ENCODE measurements around the gene OR10H3. TPM values are rescaled to one million over a fixed set of nuclear protein-coding genes. Genes with fewer than 3 reads are reported as not detected.

OR10H3 gene
- total and polyA plus RNA-seq, 2 experiments from 2014 or later = not detected

DNA sequence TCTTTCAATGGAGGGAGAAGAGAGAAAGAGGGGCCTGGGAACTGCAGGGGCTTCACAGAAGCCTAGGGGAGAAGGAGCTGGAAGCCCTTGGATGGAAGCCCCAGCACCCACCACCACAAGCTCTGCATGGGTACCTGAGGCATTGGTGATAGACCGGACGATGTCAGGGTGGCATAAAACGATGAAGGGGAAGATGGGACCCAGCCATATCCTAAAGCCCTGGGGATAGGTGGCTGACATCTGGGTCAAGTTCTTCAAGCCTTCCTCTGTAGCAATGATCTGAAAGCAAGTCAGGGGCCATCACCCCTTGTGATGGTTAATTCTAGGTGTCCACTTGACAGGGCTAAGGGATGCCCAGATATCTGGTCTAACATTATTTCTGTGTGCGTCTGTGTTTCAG is 38.5 kb downstream of the OR10H3 start:
- Histone ChIP-seq H3K4me3 (no peak overlapping the region), H3K27ac (ENCODE audit: low read depth) (no peak overlapping the region), H3K4me2 (no peak overlapping the region), H3K9me2 (ENCODE audit: insufficient read depth) (no peaks in the 10 kb centered on the region), H3F3A (replicated peaks; ENCODE audit: low read depth) (no peaks in the 10 kb centered on the region), H2AFZ (no peak overlapping the region), H3K79me2 (replicated peaks; ENCODE audit: insufficient read depth) (no peaks in the 10 kb centered on the region), H3K4me1 (ENCODE audit: insufficient read depth) (no peaks in the 10 kb centered on the region), H3K36me3 (ENCODE audit: insufficient read depth) (no peaks in the 10 kb centered on the region), H4K20me1 (replicated peaks; ENCODE audit: insufficient read depth) (no peaks in the 10 kb centered on the region), H3K27me3 (ENCODE audit: insufficient read depth) (no peaks in the 10 kb centered on the region)
- no peak for DNase-seq (ENCODE audit: low spot score)
- H3K4me1 Mint-ChIP-seq = no peaks in the 10 kb centered on the region
- H3K27me3 Mint-ChIP-seq (ENCODE audit: insufficient read depth, low read depth, poor library complexity) = peaks cover 11% of the 10 kb centered on the region
- peaks cover 92% of the 10 kb centered on the region for H3K9me3 Mint-ChIP-seq
- no peak for TF ChIP-seq CREB1 (CRISPR knock-in tag; IDR thresholded peaks at IDR 0.05; ENCODE audit: low read depth)
- no peak overlapping the region for H3K27ac Mint-ChIP-seq
- no peak for ATAC-seq
- H3K36me3 Mint-ChIP-seq (ENCODE audit: low read depth) = peaks cover 50% of the 10 kb centered on the region
- H3K4me3 Mint-ChIP-seq = no peak overlapping the region

DNA sequence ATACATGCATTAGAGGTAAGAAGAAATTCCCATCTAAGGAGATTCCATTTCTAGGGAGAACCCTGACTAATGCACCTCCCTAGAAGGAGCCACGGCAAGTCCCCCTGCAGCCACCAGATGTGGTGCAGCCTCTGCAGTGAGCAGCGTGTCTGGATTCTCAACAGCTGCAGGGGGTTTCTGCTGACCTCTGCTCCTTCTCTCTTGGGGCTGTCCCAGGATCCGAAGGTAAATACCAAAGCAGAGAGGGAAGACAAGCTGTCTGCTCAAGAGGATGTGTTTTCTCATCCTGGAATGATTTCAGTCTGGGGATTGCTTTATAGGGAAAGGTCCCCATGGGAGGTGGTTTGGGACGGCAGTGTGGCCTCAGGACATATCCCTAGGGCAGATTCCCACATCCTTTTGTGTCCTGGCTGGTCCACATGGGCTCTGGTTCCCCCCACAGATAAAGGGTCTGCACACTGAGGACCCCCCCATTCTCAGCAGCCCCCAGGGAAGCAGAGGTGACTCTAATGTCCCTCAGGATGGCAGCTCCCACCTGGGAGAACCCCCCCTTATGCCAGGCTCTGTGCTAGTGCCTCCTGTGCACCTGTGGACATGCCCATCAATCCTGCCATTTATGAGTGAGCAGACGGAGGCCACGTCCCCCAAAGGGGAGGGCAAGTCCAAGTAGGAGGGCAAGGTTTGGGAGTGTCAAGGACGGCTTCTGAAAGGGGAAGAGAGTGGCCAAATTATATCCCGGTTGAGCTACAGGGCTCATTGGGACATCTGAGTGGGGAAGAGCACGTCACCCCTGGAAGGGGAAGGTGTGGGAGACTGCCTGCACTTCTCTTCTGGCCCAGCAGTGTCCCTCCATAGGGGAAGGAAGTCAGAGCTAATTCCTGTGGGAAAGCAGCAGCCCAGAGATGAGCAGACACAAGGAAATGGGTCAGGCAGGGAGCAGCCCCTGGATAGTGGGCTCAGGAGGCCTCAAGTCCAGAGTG is 39.5 kb downstream of the OR10H3 start:
- Mint-ChIP-seq H3K4me3 (no peak overlapping the region), H3K9me3 (peaks cover 92% of the 10 kb centered on the region), H3K27ac (no peak overlapping the region), H3K36me3 (ENCODE audit: low read depth) (peaks cover 50% of the 10 kb centered on the region), H3K27me3 (ENCODE audit: insufficient read depth, low read depth, poor library complexity) (peaks cover 11% of the 10 kb centered on the region), H3K4me1 (no peaks in the 10 kb centered on the region)
- no peak overlapping the region for H3K4me2 ChIP-seq
- no peaks in the 10 kb centered on the region for H3K36me3 ChIP-seq (ENCODE audit: insufficient read depth)
- no peak for TF ChIP-seq STAT1 (IDR thresholded peaks at IDR 0.05; ENCODE audit: unreplicated experiment)
- no peak for TF ChIP-seq POLR2AphosphoS5 (IDR thresholded peaks at IDR 0.05; ENCODE audit: low read depth)
- no peak for TF ChIP-seq JUNB (IDR thresholded peaks at IDR 0.05; ENCODE audit: unreplicated experiment)
- TF ChIP-seq CREB1 (CRISPR knock-in tag; IDR thresholded peaks at IDR 0.05; ENCODE audit: low read depth) = no peak
- TF ChIP-seq, protein P1, sequence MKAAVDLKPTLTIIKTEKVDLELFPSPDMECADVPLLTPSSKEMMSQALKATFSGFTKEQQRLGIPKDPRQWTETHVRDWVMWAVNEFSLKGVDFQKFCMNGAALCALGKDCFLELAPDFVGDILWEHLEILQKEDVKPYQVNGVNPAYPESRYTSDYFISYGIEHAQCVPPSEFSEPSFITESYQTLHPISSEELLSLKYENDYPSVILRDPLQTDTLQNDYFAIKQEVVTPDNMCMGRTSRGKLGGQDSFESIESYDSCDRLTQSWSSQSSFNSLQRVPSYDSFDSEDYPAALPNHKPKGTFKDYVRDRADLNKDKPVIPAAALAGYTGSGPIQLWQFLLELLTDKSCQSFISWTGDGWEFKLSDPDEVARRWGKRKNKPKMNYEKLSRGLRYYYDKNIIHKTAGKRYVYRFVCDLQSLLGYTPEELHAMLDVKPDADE (IDR thresholded peaks at IDR 0.05) = no peak
- no peak for TF ChIP-seq NANOG (IDR thresholded peaks at IDR 0.05; ENCODE audit: borderline replicate concordance)
- TF ChIP-seq EZH2 (IDR thresholded peaks at IDR 0.05; ENCODE audit: low read depth, unreplicated experiment) = no peak
- TF ChIP-seq EZH2phosphoT487 (IDR thresholded peaks at IDR 0.05; ENCODE audit: unreplicated experiment) = no peak
- TF ChIP-seq, protein P2, sequence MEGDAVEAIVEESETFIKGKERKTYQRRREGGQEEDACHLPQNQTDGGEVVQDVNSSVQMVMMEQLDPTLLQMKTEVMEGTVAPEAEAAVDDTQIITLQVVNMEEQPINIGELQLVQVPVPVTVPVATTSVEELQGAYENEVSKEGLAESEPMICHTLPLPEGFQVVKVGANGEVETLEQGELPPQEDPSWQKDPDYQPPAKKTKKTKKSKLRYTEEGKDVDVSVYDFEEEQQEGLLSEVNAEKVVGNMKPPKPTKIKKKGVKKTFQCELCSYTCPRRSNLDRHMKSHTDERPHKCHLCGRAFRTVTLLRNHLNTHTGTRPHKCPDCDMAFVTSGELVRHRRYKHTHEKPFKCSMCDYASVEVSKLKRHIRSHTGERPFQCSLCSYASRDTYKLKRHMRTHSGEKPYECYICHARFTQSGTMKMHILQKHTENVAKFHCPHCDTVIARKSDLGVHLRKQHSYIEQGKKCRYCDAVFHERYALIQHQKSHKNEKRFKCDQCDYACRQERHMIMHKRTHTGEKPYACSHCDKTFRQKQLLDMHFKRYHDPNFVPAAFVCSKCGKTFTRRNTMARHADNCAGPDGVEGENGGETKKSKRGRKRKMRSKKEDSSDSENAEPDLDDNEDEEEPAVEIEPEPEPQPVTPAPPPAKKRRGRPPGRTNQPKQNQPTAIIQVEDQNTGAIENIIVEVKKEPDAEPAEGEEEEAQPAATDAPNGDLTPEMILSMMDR (conservative IDR thresholded peaks at IDR 0.05; ENCODE audit: low read depth in 2 of 2) = no peak
- H4K20me1 ChIP-seq (replicated peaks; ENCODE audit: insufficient read depth) = no peaks in the 10 kb centered on the region
- no peaks in the 10 kb centered on the region for H3K27me3 ChIP-seq (ENCODE audit: insufficient read depth)
- no peaks in the 10 kb centered on the region for H3K79me2 ChIP-seq (replicated peaks; ENCODE audit: insufficient read depth)
- H3K4me3 ChIP-seq = no peak overlapping the region
- ATAC-seq (no peak), DNase-seq (ENCODE audit: low spot score) (no peak)
- H3K9me2 ChIP-seq (ENCODE audit: insufficient read depth) = no peaks in the 10 kb centered on the region
- H3K4me1 ChIP-seq (ENCODE audit: insufficient read depth) = no peaks in the 10 kb centered on the region
- no peak overlapping the region for H3K27ac ChIP-seq (ENCODE audit: low read depth)
- no peak overlapping the region for H2AFZ ChIP-seq
- H3F3A ChIP-seq (replicated peaks; ENCODE audit: low read depth) = no peaks in the 10 kb centered on the region

All from GM23338 (cell line).